Chondrocyte (in vitro differentiated cells): ENCODE data around the gene DLX1. TPM values are rescaled to one million over a fixed set of nuclear protein-coding genes. Genes with fewer than 3 reads are reported as not detected.
A peak's percentile ranks its signal among the peaks of the same experiment; 100 is the strongest.

Experiments
- DNase-seq: peaks from one replicate; pipeline ENCODE4 v3.0.0; 2021; ENCODE audit warnings: mixed read lengths, low spot score
- H3K27ac Mint-ChIP-seq: one replicate; pipeline ENCODE4 v1.8.0; 2021; ENCODE audit warnings: mild to moderate bottlenecking, moderate library complexity, mixed read lengths; ENCODE audit not compliant: unreplicated experiment
- H3K27me3 Mint-ChIP-seq: 2 replicates; pipeline ENCODE4 v1.8.0; 2021; ENCODE audit warnings: low read depth, mixed read lengths
- H3K36me3 Mint-ChIP-seq: 2 replicates; pipeline ENCODE4 v1.8.0; 2021; ENCODE audit warnings: low read depth, mixed read lengths
- H3K4me1 Mint-ChIP-seq: 2 replicates; pipeline ENCODE4 v1.8.0; 2021; ENCODE audit warnings: low read depth, mild to moderate bottlenecking, mixed read lengths
- H3K4me3 Mint-ChIP-seq: one replicate; pipeline ENCODE4 v1.8.0; 2021; ENCODE audit warnings: mild to moderate bottlenecking, moderate library complexity, mixed read lengths; ENCODE audit not compliant: unreplicated experiment
- H3K9me3 Mint-ChIP-seq: 2 replicates; pipeline ENCODE4 v1.8.0; 2021; ENCODE audit warnings: low read depth, mixed read lengths
- total RNA-seq: library from RNA; stranded (reverse); gene quantifications from 3 replicates; pipeline ENCODE4 v1.2.1, GENCODE V29; 2021
- TF ChIP-seq, protein P1 (sequence below): fragments of 200-600 bp; sonication (generic); IDR thresholded peaks from 2 replicates; pipeline ENCODE4 v1.5.0; 2021; ENCODE audit warnings: antibody characterized with exemption, mild to moderate bottlenecking, moderate library complexity

Gene DLX1
- total RNA-seq, 1 donor from 2014 or later: 7.1 TPM

DNA sequence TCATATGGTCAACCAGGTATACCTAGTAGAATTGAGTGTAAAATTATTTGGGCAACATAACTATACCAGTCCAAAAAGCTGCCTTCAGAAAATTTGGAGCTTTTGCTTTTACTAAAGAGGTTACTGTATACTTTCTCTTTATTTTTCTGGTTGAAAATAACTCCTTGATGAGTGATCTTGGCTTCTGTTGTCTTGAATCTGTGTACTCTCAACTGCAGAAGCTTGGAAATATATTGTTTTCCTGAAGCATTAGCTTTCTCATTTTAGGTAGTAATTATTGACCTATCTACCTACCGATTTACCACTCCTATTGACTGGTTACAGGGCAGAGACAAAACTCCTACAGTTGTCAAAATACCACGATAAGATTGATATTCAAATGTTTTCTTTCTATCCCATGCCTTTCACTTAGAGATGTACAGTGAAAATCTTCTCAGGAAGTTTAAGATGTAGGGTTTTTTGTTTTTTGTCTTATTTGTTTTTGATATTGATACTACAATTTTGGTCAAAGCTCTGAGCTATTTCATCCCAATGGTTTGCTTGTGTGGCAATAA is 35.7 kb upstream of the DLX1 start:
- H3K36me3 Mint-ChIP-seq: no peaks in the 10 kb centered on the region
- no peaks in the 10 kb centered on the region for H3K27me3 Mint-ChIP-seq
- TF ChIP-seq, protein P1, sequence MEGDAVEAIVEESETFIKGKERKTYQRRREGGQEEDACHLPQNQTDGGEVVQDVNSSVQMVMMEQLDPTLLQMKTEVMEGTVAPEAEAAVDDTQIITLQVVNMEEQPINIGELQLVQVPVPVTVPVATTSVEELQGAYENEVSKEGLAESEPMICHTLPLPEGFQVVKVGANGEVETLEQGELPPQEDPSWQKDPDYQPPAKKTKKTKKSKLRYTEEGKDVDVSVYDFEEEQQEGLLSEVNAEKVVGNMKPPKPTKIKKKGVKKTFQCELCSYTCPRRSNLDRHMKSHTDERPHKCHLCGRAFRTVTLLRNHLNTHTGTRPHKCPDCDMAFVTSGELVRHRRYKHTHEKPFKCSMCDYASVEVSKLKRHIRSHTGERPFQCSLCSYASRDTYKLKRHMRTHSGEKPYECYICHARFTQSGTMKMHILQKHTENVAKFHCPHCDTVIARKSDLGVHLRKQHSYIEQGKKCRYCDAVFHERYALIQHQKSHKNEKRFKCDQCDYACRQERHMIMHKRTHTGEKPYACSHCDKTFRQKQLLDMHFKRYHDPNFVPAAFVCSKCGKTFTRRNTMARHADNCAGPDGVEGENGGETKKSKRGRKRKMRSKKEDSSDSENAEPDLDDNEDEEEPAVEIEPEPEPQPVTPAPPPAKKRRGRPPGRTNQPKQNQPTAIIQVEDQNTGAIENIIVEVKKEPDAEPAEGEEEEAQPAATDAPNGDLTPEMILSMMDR: no peak
- no peaks in the 10 kb centered on the region for H3K9me3 Mint-ChIP-seq
- H3K27ac Mint-ChIP-seq: no peak overlapping the region
- H3K4me1 Mint-ChIP-seq: peaks cover 42% of the 10 kb centered on the region
- no peak overlapping the region for H3K4me3 Mint-ChIP-seq
- DNase-seq: no peak

DNA sequence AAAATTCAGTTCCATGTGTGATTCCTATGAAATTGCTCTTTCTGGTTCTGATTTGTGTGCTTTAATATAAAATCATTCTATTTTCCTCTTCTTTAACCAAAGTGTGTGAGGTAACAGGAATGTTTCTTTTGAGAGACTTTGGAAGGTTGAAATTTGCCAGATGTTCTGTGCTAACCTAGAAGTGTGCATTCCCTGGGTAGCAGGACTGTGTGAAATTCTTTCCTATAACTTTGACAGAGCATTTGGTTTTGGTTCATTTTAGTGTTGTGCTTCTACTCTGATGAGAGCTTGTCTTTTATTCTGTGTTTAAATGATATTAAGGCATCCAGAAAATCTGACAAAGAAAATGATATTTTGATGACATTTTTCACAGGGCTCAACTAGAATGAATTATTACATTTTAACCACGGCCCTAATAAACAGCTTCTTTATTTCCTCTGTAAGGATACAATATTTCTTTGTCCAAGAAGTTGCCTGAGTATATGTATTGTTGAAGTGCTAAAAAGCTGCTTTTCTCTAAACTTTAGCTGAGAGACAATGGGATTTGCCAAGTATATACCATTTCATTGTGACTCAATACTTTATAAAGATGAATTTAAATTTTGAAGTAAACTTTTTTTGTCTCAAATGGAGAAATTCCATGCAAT is 34.7 kb upstream of the DLX1 start:
- no peaks in the 10 kb centered on the region for H3K27me3 Mint-ChIP-seq
- no peaks in the 10 kb centered on the region for H3K36me3 Mint-ChIP-seq
- no peak for DNase-seq
- H3K27ac Mint-ChIP-seq: peak overlapping the region; percentile 76
- TF ChIP-seq, protein P1: no peak
- no peak overlapping the region for H3K4me3 Mint-ChIP-seq
- peaks cover 42% of the 10 kb centered on the region for H3K4me1 Mint-ChIP-seq
- H3K9me3 Mint-ChIP-seq: no peaks in the 10 kb centered on the region

DNA sequence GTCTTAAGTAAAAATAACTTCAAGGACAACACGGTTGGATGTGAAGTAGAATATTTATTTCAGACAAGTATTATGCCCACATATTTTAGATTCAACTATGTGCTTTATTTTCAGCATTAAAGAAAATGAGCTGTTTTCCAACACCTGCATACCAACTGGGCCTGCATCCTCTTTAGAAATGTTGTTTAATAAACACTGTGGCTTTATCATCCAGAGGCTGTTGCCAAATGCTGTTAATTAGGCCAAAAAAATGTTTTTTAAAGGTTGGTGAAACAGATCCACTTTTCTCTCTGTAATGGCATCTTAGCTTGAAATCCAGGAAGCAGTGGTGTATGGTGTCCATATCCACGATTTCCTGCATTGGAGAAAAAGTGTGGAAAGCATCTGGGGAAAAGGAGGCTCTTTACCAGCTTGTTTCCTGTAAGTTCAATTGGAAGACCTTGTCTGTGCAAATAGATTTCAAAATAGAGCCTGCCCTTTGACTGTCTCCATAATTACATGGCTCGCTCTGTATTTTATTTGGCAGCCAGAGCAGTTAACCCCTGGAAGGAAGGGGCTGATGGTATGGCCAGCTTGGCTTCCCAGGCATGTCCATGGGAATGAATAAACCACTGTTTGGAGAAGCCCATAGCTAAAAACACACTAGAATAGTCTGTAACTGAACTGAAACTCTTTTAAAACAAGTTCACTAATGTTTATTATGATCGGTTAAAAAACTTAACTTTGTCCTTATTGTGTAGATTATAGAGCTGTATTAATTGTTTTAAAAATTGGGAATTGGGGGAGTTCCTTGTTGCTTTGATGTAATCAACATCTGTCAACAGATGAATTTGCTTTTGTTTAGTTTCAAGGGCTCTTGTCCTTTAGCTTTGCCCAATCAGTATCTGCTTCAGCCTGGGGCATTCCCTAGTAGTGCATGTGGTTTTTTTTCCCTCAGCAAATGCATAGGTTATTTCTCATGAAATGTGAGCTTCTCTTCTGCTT is 33.0 kb upstream of the DLX1 start:
- Mint-ChIP-seq H3K9me3 (no peaks in the 10 kb centered on the region), H3K36me3 (no peaks in the 10 kb centered on the region), H3K27ac (peak overlapping the region; percentile 64), H3K4me1 (peaks cover 34% of the 10 kb centered on the region), H3K4me3 (peak overlapping the region; percentile 31), H3K27me3 (no peaks in the 10 kb centered on the region)
- no peak for DNase-seq
- TF ChIP-seq, protein P1: no peak

DNA sequence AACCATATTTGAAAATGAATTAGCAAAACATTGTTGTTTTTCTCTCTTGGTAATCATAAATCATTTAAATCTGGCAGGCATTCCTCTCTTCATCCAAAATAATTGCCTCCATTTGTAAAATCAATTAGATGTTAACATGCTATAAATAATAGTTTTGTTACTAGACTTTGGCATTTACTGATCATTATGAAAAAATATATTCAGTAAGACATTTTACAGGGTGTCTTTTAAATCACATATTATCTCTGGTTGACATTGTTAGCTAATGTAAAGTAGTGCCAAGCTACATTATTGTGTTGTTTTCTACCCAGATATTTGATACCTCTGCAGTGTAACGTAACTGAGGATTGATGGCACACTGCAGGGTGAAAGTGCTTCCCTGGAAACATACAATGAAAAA is 31.8 kb upstream of the DLX1 start:
- H3K36me3 Mint-ChIP-seq: no peaks in the 10 kb centered on the region
- TF ChIP-seq, protein P1: no peak
- peaks cover 34% of the 10 kb centered on the region for H3K4me1 Mint-ChIP-seq
- no peak for DNase-seq
- H3K9me3 Mint-ChIP-seq: no peaks in the 10 kb centered on the region
- H3K27ac Mint-ChIP-seq: no peak overlapping the region
- no peak overlapping the region for H3K4me3 Mint-ChIP-seq
- no peaks in the 10 kb centered on the region for H3K27me3 Mint-ChIP-seq

DNA sequence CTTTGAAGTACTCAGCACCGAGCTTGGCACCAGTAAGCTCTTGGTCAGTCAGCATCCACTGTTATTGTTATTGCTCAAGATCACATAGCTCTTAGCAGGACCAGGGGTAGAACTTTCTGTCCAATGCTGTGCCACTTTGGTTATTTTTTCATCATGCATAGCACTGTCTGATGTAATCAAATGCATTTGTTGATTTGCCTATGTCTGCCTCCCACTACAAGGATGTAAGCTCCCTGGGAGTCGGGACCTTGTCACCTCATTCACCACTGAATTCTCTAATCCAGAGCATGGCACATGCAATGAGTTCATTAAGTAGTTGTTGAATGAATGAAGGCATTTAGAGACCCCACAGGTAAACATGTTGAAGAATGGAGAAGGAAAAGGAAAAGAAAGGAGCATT is 29.0 kb upstream of the DLX1 start:
- Mint-ChIP-seq H3K4me3 (no peak overlapping the region), H3K27me3 (no peaks in the 10 kb centered on the region), H3K27ac (no peak overlapping the region), H3K9me3 (no peaks in the 10 kb centered on the region), H3K4me1 (peaks cover 23% of the 10 kb centered on the region), H3K36me3 (no peaks in the 10 kb centered on the region)
- TF ChIP-seq, protein P1: no peak
- DNase-seq: no peak
